ENCODE measurements around the gene RNASE8.
A peak's percentile ranks its signal among the peaks of the same experiment; 100 is the strongest.

GRCh38 chr14:21068521-21069387 is 11.1 kb downstream of the RNASE8 start:
- peak; percentile 37 to 75 (median 71) for TF ChIP-seq CTCF (IDR thresholded peaks at IDR 0.05)
- TF ChIP-seq EP300 (IDR thresholded peaks at IDR 0.05): no peak
